Measurements from ENCODE around the gene DCDC2C.

- TF ChIP-seq TAF1 (IDR thresholded peaks at IDR 0.05; ENCODE audit: control insufficient read depth, extremely low read depth, insufficient read depth, low read length, severe bottlenecking) (no peak), RAD21 (CRISPR knock-in tag; conservative IDR thresholded peaks at IDR 0.05 in 1 of 2, IDR thresholded peaks at IDR 0.05 in 1 of 2) (no peak), SUPT5H (IDR thresholded peaks at IDR 0.05) (no peak), MAFK (IDR thresholded peaks at IDR 0.05; ENCODE audit: low read length) (no peak), POLR2A (conservative IDR thresholded peaks at IDR 0.05) (no peak), ELF1 (tag; IDR thresholded peaks at IDR 0.05) (no peak)
Observed at GRCh38 chr2:3840611-3841155, 137.3 kb downstream of the DCDC2C start.
